Activated CD4-positive, alpha-beta T cell treated with anti-CD3 and anti-CD28 coated beads, Interleukin-2, Interleukin-6, amounts not matched to agents 100 ng/mL and 50 ng/mL, durations not matched to agents 16 hours and 8 hours (primary cell): ENCODE results near the gene BHLHE23.

ENCODE experiments used
- DNase-seq: peaks from one replicate; pipeline ENCODE4 v3.0.0-alpha.2; 2020

Gene BHLHE23

GRCh38 chr20:63024573-63025392 lies 18.0 kb upstream of the BHLHE23 start:
- DNase-seq, result no peak

- DNase-seq, result no peak
Observed at GRCh38 chr20:63023936-63024571, 17.3 kb upstream of the BHLHE23 start.

- DNase-seq, result no peak
Observed at GRCh38 chr20:63023071-63023935, 16.5 kb upstream of the BHLHE23 start.

- no peak for DNase-seq
Observed at GRCh38 chr20:63022501-63022900, 15.7 kb upstream of the BHLHE23 start.

- no peak for DNase-seq
Observed at GRCh38 chr20:63021356-63022321, 14.9 kb upstream of the BHLHE23 start.

GRCh38 chr20:63020681-63021080 lies 13.9 kb upstream of the BHLHE23 start:
- no peak for DNase-seq

- no peak for DNase-seq
Observed at GRCh38 chr20:63017826-63018411, 11.2 kb upstream of the BHLHE23 start.

GRCh38 chr20:63017076-63017825 lies 10.5 kb upstream of the BHLHE23 start:
- no peak for DNase-seq

- no peak for DNase-seq
Observed at GRCh38 chr20:63016514-63017075, 9.8 kb upstream of the BHLHE23 start.

- DNase-seq, result no peak
Observed at GRCh38 chr20:63015662-63016361, 9.0 kb upstream of the BHLHE23 start.

GRCh38 chr20:63015147-63015661 lies 8.4 kb upstream of the BHLHE23 start:
- no peak for DNase-seq

- DNase-seq, result no peak
Observed at GRCh38 chr20:63014710-63015109, 7.9 kb upstream of the BHLHE23 start.

- DNase-seq, result no peak
Observed at GRCh38 chr20:63014287-63014686, 7.5 kb upstream of the BHLHE23 start.

GRCh38 chr20:63013207-63013606 lies 6.4 kb upstream of the BHLHE23 start:
- DNase-seq, result no peak

- no peak for DNase-seq
Observed at GRCh38 chr20:63011798-63012197, 5.0 kb upstream of the BHLHE23 start.

- DNase-seq, result peak; percentile 74
Observed at GRCh38 chr20:63009988-63010769, 3.4 kb upstream of the BHLHE23 start.

- DNase-seq, result peak; percentile 89
Observed at GRCh38 chr20:63009045-63009961, 2.5 kb upstream of the BHLHE23 start.

GRCh38 chr20:63008541-63009044 lies 1.8 kb upstream of the BHLHE23 start:
- DNase-seq, result no peak
